Prostate gland (tissue), 2 donors: ENCODE results near the gene XPO6.

ENCODE experiments used
- CTCF ChIP-seq, 4 experiments: fragments of 200-600 bp in 2 of 4; fragments of 450-650 bp in 2 of 4; sonication (generic) in 2 of 4; IDR thresholded peaks; 1 replicate in 3 of 4; 2 replicates in 1 of 4; pipeline ENCODE4 v1.5.1; 2016 to 2019; ENCODE audit warnings: antibody characterized with exemption in 4 of 4, mild to moderate bottlenecking in 2 of 4, moderate library complexity in 2 of 4
- POLR2A ChIP-seq: fragments of 450-650 bp; IDR thresholded peaks from one replicate; pipeline ENCODE4 v1.6.1; 2016; ENCODE audit warnings: antibody characterized with exemption, mild to moderate bottlenecking
- POLR2AphosphoS5 ChIP-seq: sonication (generic); formaldehyde crosslinking; IDR thresholded peaks from one replicate; pipeline ENCODE4 v1.6.1; 2017; ENCODE audit warnings: antibody characterized with exemption

- TF ChIP-seq CTCF (IDR thresholded peaks at IDR 0.05) (no peak), POLR2AphosphoS5 (no peak), POLR2A (no peak)
These were observed 48.0 kb upstream of the XPO6 start for GRCh38 chr16:28259781-28260150.
